NCI-H510A treated with DMSO at 0.1 percent for 48 hours (cell line): ENCODE data around the gene TOP2A.

Experiments used
- DNase-seq: peaks from one replicate; lab custom pipeline; 2025; lab: John Stamatoyannopoulos, UW

The TOP2A gene

DNA sequence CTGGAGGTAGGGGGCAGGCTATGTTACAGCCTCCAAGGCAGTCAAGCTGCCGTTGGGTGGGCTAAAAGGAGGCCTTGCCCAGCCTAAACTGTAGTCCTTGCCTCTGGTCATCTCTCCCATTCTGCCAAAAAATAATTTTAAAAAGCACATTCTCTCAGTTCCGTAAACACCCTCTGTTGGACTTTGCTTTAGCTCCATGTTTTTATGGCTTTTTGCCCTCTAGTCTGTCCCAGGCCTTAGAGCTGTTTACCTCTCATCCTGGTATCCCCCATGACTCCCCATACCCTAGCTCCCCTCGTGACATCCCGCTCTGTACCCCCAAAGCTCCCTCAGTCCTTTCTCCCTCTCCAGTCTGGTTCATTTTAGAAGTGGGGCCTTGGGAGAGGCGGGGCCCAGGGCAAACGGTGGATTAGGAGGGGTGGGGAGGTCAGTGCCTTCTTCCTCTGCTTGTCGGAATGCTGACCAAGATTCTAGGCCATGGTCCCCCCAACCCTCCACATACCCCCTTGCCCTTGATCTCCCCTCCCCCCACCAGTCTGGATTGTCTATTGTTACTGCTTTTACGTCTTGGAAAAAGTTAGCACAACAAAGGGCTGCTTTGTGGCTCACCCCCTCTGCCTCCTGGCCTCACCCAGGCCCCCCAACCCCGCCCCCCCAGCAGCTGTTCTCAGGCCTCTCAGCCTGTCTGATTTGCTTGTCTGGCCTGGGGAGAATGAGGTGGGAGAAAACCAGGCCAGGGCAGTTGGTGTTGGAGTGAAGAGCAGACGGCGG is 71.5 kb downstream of the TOP2A start:
- no peak for DNase-seq

DNA sequence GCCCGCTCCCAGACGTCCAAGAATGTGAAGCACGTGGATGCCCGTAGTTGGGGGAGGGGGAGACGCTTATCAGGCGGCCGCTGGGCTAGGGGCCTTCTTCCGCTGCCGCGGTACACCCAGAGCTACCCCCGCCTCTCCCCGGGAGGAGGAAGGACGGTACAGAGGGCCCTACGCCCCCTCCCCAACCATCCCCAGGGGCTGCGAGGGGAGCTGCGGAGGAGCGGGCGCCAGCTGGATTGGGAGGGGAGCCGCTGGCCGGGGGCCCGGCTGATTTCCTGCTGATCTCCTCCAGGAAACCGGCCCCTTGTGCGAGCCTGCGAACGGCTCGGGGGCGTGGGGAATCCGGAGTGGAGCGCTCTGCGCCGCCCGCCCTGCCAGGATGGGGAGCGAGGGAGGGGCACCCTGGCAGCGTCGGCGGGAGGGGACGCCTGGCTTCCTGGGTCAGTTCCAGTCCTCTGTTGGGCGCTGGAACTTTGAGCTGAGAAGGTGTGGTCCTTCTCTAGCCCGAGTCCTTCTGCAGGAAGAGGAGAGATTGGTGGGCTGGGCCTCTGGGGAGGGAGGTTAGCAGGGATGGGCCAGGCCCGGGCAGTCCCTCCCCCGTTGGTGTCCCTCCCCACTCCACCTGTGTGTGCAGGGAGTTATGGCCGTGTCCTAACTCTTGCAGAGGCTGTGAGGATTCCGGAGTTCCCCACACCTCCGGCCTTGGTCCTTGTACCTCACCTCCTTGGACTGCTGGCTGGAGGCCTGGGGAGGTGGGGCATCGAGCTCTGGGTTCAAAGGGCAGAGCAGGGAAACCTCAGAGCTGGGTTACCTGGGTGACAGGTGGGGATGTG is 72.3 kb downstream of the TOP2A start:
- DNase-seq: peak; percentile 54

DNA sequence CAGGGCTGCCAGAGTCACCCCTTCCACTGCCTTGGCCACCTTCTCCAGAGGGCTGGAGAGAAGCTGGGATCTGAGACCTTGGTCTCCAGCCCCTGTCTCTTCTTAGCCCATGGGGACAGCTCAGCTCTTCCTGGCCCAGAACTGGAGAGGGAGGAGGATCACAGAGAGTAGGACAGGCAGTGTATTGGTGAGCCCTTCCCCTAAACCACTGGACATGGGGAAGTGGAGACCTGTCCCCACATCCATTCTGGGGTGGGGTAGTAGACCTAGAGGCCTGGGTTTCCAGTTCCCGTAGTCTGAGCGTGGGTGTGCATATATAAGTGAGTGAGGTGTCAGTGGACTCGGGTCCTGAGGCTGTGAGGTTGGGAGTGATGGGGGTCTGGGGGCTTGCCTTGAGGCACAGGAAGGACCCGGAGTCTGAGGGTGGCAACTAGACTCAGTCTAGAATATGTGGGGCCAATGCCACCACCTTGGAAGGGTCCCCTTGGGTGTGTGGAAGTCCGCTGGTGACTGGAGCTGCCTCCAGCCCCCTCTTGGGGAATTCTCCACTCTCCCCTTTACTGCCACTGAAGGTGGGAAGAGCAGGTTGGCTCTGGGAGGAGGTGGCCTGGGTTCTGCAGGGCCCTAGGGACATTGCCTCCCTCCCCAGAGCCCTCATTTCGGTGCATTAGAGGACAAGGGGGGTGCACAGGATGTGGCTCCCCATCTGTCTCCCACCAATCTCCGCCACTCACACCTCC is 73.1 kb downstream of the TOP2A start:
- no peak for DNase-seq

DNA sequence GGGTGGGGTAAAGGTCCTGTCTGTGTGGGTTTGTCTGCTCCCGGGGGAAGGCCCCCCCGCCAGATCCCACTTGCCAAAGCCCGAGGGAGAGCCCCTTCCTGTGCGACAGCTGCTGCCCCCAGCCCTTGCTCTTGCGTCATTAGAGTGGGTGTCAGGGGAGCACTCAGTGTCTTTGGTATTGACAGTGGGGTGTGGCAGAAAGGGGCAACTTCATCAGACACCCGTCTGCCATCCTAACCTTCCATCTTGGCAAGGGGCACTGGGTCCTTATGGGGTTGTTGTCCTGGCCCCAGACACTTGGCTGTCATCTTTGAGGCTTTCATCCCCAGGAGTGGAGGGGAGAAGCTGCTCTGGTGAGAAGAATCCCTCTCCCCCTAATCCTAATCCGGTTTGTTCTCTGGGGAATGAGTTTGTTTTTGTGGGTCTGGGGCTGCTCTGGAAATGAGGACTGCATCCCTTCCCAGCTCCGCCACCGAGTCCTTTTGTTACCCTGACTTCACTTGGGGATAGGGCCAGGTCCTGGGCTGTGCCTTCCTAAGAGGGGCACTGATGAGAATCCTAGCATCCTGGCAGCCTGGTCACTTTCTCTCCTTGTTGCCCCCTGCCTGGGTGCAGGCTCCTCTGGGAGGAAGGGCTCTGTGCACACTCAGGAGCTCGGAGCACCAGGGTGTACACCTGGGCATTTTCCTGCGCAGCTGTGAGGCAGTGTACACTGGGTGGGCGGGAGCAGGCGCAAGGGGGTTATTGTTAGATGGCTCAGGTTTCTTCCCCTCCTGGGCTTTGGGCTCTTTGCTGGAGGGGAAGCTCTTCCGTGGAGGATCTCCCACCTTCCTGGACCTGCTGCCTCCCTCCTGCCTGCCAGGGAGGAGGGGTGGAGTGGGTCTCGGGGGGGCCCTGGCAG is 74.2 kb downstream of the TOP2A start:
- no peak for DNase-seq

DNA sequence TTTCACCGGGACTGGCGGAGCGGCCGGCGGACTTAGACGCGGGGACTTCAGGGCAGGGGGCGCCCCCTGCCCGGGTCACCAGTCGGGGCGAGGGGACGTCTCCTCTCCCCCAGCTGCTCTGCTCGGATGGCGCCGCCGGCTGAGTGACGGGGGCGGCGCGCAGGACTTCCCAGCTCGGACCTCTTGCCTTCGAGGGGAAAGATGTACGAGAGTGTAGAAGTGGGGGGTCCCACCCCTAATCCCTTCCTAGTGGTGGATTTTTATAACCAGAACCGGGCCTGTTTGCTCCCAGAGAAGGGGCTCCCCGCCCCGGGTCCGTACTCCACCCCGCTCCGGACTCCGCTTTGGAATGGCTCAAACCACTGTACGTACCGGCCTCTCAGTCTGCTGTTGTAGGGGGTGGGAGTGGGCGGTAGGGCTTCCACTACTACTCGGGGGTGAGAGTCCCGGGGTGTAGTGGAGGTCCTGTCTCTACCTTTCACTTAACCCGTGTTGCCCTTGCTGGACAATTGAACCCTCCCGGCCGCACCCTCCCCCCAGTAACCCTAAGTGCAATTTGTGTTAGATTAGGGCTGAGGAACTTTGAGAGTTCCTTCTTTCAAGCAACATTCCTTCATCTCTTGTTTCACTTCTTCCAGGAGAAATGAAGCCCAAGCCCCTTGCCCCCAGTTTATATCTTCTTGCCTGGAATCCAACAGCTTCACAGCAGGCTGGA is 75.0 kb downstream of the TOP2A start:
- DNase-seq: no peak

DNA sequence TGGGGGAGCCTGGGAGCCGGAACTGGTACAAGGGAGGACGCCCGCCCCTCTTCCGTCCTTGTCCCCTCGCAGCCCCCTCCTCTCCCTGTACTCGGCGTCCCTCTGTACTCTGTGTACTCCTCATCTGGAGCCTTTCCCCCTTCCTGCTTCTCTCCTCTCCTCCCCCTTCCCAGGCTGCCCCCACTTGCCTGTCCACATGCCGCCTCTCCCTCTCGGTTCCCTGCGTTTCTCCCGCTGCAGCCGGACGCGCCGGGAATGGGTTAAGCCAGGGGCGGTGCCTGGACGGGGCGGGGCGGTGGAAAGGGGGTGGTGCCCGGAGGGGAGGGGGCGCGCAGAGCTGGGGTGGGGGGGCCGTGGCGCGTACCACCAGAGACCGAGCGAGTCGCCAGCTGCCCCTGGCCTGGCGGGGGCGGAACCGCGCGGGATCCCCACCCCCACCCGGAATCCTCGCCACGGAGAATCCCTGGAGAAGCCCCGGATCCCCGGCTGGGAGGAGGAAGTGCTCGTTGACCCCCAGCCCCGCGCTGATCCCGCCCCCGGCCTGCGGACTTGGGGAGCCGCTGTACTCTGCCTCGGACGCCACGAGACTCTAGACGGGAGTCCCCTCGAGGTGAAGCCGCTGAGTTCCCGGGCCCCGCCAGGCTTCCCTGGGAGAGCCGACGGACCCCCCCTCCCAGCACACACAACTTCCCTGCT is 75.7 kb downstream of the TOP2A start:
- peak; percentile 21 for DNase-seq

DNA sequence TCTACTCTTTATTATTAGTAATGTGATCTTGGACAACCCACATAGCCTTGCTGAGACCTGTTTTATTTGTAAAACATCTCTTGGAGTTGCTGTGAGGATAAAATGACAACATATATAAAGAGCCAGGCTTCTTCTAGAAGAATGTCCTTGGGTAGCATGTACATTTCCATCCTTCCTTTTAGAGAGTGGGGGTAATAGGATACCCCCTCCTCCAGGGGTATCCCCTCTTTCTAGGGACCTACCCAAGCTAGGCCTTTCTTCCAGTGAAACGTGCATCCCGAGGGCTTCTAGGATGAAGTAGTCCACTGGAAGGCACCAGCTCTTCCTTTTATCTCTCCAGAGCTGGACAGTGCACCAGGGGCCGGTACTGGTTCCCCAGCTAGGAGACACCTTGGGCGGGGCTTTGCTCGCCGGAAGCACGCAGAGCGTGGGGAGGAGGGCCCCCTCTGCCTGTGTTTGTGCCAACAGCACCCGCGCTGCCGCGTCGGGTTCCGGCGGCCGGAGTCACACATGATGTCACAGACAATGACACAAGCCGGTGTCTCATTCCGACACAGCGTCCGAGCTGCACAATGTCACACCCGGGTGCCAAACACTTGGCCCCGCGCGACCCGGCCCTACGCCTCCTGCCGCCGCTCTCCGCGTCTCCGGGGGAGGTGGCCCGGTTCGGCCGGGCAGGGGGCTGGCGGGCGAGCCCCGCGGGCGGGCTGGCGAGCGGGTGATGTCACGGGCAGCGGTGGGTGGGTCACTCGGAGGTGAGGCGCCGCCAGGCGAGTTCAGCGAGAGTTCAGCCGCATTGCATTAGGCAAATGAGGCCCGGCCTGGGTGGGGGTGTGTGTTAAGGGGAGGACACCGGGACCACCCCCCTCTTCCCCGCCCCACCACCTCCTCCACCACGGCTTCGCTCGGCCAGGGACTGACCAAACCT is 76.6 kb downstream of the TOP2A start:
- DNase-seq: peak; percentile 75

DNA sequence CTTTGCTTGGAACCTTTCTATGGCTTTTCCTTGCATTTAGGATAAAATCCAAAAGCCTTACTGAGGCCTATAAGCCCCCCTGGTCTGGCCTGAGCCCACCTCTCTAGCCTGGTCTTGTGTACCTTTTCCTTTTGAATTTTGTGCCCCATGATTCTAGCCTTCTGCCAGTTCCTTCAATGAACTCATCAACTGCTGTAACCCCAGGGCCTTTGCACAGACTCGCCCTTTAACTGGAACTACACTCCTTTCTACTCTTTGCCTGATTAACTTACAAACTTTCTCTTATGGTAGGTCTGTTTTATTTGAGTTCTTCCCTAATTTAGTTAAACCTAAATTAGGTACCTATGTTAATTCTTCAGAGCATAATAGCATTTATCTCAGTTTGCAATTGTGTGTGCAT is 77.4 kb downstream of the TOP2A start:
- no peak for DNase-seq

DNA sequence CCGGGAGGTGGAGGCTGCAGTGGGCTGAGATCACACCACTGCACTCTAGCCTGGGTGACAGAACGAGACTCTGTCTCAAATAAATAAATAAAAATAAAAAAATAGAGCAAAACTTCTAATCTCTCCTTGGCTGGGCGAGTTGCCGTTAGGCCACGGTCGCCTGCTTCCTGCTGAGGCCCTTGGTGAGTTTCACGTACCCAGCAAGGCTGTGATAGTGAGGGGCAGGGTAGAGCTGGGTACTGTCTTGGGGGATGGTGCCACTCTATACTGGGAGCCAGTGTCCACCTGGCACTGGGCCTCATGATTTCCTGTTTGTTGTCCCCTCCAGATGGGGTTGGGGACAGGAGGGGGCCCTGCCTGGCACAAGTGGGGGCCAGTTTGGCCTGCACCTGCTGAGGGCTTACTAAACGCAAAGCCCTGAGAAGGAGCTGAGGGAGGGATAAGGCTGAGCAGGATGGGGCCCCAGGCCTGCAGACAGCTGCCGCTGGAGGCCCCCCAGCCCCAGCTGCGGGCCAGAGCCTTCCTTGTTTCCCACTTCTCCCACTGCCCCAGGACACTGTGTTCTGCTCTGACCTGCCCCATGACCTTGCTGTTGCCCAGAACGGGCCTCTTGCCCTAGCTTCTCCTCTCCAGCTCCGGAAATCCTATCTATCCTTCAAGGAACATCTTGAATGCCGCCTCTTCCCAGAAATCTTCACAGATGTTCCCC is 78.6 kb downstream of the TOP2A start:
- no peak for DNase-seq
